ENCODE data around the gene C11orf58.

GRCh38 chr11:16764888-16765287 lies 26.4 kb downstream of the C11orf58 start:
- TF ChIP-seq CTCF (IDR thresholded peaks at IDR 0.05 in 4 of 5, conservative IDR thresholded peaks at IDR 0.05 in 1 of 5) = no peak
- no peak for TF ChIP-seq POLR2A (IDR thresholded peaks at IDR 0.05)
